Fibroblast of skin of left biceps (primary cell): ENCODE results near the gene CCDC116.

Source experiments
- DNase-seq, 2 experiments: peaks; one replicate each; pipeline ENCODE4 v3.0.0-alpha.2; 2013; ENCODE audit warnings: low read depth in 2 of 2

The CCDC116 gene

GRCh38 chr22:21681566-21682370 lies 49.2 kb downstream of the CCDC116 start:
- DNase-seq, result no peak

GRCh38 chr22:21682385-21683175 lies 50.0 kb downstream of the CCDC116 start:
- no peak for DNase-seq

GRCh38 chr22:21683401-21683811 lies 50.8 kb downstream of the CCDC116 start:
- no peak for DNase-seq

- no peak for DNase-seq
These were observed 52.1 kb downstream of the CCDC116 start for GRCh38 chr22:21684492-21685163.

GRCh38 chr22:21685164-21685513 lies 52.6 kb downstream of the CCDC116 start:
- no peak for DNase-seq

GRCh38 chr22:21686193-21686608 lies 53.6 kb downstream of the CCDC116 start:
- no peak for DNase-seq
